ENCODE data around the gene TMEM244.
"Not testable (repeated sequence)": the region's sequence is repeated elsewhere in the genome, so short reads cannot be mapped to it uniquely, and the experiment has no call there.

TMEM244 gene

GRCh38 chr6:129860908-129861665 is at the start of gene TMEM244:
TMEM244 (minus strand) TSS chr6:129861315; CDS start chr6:129861188, 127 bp downstream.
- DNase-seq = peak; percentile 99

GRCh38 chr6:129908858-129909257 is 47.7 kb upstream of the TMEM244 start:
- no peak for DNase-seq

- no peak for DNase-seq
Measured at GRCh38 chr6:129908356-129908755, 47.2 kb upstream of the TMEM244 start.

GRCh38 chr6:129906515-129907077 is 45.5 kb upstream of the TMEM244 start:
- no peak for DNase-seq

- DNase-seq = no peak
Measured at GRCh38 chr6:129903082-129903481, 42.0 kb upstream of the TMEM244 start.

GRCh38 chr6:129902681-129903080 is 41.6 kb upstream of the TMEM244 start:
- no peak for DNase-seq

GRCh38 chr6:129901910-129902309 is 40.8 kb upstream of the TMEM244 start:
- DNase-seq = no peak

- no peak for DNase-seq
Measured at GRCh38 chr6:129895692-129896091, 34.6 kb upstream of the TMEM244 start.

- DNase-seq = no peak
Measured at GRCh38 chr6:129894921-129895320, 33.8 kb upstream of the TMEM244 start.

GRCh38 chr6:129893640-129894039 is 32.5 kb upstream of the TMEM244 start:
- DNase-seq = no peak

GRCh38 chr6:129890701-129891100 is 29.6 kb upstream of the TMEM244 start:
- DNase-seq = no peak

GRCh38 chr6:129890164-129890563 is 29.0 kb upstream of the TMEM244 start:
- no peak for DNase-seq

- DNase-seq = no peak
Measured at GRCh38 chr6:129889580-129889979, 28.5 kb upstream of the TMEM244 start.

GRCh38 chr6:129886401-129887155 is 25.5 kb upstream of the TMEM244 start:
- DNase-seq = no peak

- no peak for DNase-seq
Measured at GRCh38 chr6:129884211-129884610, 23.1 kb upstream of the TMEM244 start.

- DNase-seq = no peak
Measured at GRCh38 chr6:129882510-129883023, 21.5 kb upstream of the TMEM244 start.

- not testable (repeated sequence) for DNase-seq
Measured at GRCh38 chr6:129877894-129878293, 16.8 kb upstream of the TMEM244 start.

- no peak for DNase-seq
Measured at GRCh38 chr6:129875610-129876520, 14.8 kb upstream of the TMEM244 start.

- no peak for DNase-seq
Measured at GRCh38 chr6:129874837-129875236, 13.7 kb upstream of the TMEM244 start.

GRCh38 chr6:129872586-129872985 is 11.5 kb upstream of the TMEM244 start:
- no peak for DNase-seq

GRCh38 chr6:129871221-129871620 is 10.1 kb upstream of the TMEM244 start:
- no peak for DNase-seq

- no peak for DNase-seq
Measured at GRCh38 chr6:129867403-129867802, 6.3 kb upstream of the TMEM244 start.

GRCh38 chr6:129866688-129867087 is 5.6 kb upstream of the TMEM244 start:
- DNase-seq = no peak

All from NCI-H82 (cell line).